PC-3 (cell line): Measurements from ENCODE around the gene ANKRD11.

Experiments used
- CTCF ChIP-seq: fragments of 300-600 bp; sonication (generic); conservative IDR thresholded peaks from 2 replicates; pipeline ENCODE4 v1.5.1; 2017; ENCODE audit warnings: antibody characterized with exemption, low read depth, mild to moderate bottlenecking, low read length
- EZH2 ChIP-seq: fragments of 300-600 bp; sonication (generic); IDR thresholded peaks from one replicate; pipeline ENCODE4 v1.6.1; 2017; ENCODE audit warnings: antibody characterized with exemption, mild to moderate bottlenecking, low read length; ENCODE audit not compliant: unreplicated experiment

- TF ChIP-seq EZH2 (no peak), CTCF (no peak)
Measured at GRCh38 chr16:89519881-89520280, 29.5 kb upstream of the ANKRD11 start.
